Astrocyte of the spinal cord (primary cell): ENCODE results near the gene SUPT3H.
"Not testable (repeated sequence)": the region's sequence is repeated elsewhere in the genome, so short reads cannot be mapped to it uniquely, and the experiment has no call there.

ENCODE experiments used
- DNase-seq: peaks from one replicate; pipeline ENCODE4 v3.0.0; 2011; ENCODE audit warnings: low read depth, low spot score
- H3K4me3 ChIP-seq: 2 replicates; pipeline ENCODE4 v1.5.1; 2011; ENCODE audit warnings: low read depth, mild to moderate bottlenecking, low read length, moderate library complexity
- CTCF ChIP-seq: IDR thresholded peaks from 2 replicates; pipeline ENCODE4 v1.5.1; 2012; ENCODE audit warnings: low read depth, mild to moderate bottlenecking, low read length, inconsistent platforms
- in situ Hi-C: cut with HindIII; loops from 2 replicates; pipeline ENCODE4 v1.10.0; 2017; ENCODE audit warnings: low sequenced_read_pairs

The SUPT3H gene

GRCh38 chr6:44869321-44869897, 508.3 kb downstream of the SUPT3H start:
- no peak overlapping the region for H3K4me3 ChIP-seq
- no peak for TF ChIP-seq CTCF
- in situ Hi-C loops, result no loop called here
- DNase-seq, result no peak

- TF ChIP-seq CTCF, result no peak
Observed at GRCh38 chr6:44868910-44869309, 508.8 kb downstream of the SUPT3H start.

GRCh38 chr6:44868335-44868668, 509.4 kb downstream of the SUPT3H start:
- no peak for TF ChIP-seq CTCF
- H3K4me3 ChIP-seq, result no peak overlapping the region
- in situ Hi-C loops, result no loop called here
- no peak for DNase-seq

More at GRCh38 chr6:44868910-44869309, 508.8 kb downstream of the SUPT3H start:
- no peak overlapping the region for H3K4me3 ChIP-seq
- in situ Hi-C loops, result no loop called here
- no peak for DNase-seq

GRCh38 chr6:44867571-44868334, 510.0 kb downstream of the SUPT3H start:
- no peak for TF ChIP-seq CTCF
- no peak overlapping the region for H3K4me3 ChIP-seq

GRCh38 chr6:44865184-44865583, 512.5 kb downstream of the SUPT3H start:
- H3K4me3 ChIP-seq, in situ Hi-C loops, DNase-seq: not testable (repeated sequence)

More at GRCh38 chr6:44867571-44868334, 510.0 kb downstream of the SUPT3H start:
- in situ Hi-C loops, result no loop called here
- no peak for DNase-seq

- DNase-seq, result no peak
- H3K4me3 ChIP-seq, result no peak overlapping the region
- TF ChIP-seq CTCF, result no peak
- in situ Hi-C loops, result no loop called here
Observed at GRCh38 chr6:44859901-44860410, 517.8 kb downstream of the SUPT3H start.

GRCh38 chr6:44858998-44859397, 518.7 kb downstream of the SUPT3H start:
- no peak for TF ChIP-seq CTCF
- in situ Hi-C loops, result no loop called here
- DNase-seq, result peak; percentile 29
- H3K4me3 ChIP-seq, result no peak overlapping the region
